ENCODE measurements around the gene YAP1. TPM values are rescaled to one million over a fixed set of nuclear protein-coding genes. Genes with fewer than 3 reads are reported as not detected.

The YAP1 gene
- total RNA-seq, 2 donors from 2014 or later = 26.0 to 38.9 TPM

DNA sequence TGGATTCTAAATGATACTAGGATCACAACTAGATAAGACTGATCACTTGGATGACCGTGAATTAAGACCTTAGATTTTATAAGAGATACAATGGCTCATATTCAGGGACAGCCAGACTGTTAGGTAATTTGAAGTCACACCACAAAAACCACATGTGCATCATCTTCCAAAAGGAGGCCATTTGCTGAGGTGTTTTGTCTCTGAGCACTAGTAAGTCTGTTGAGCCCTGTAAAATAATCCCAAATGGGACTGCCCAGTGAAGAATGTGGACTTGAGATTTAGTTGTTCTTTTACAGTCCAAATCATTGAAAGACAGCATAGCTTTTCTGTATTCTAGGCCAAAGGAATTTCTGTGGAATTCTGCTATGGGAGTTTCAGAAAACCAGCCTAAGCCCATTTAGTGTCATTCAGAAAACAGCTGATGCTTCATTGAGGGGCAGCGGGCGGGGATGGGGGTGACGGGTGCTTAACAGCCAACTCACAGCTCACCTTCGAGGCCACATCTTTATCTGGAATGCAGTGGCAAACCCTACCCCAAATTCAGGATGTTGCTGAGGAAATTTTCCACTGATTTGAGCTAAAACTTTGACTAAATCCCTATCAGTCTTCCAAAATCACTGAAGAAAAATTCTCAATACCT, 127.0 kb downstream of the YAP1 start:
- 83 to 85% methylated on average over 5 of the region's 5 CpGs for WGBS, 2 donors
- intact Hi-C loops (cut with DNase I) = no loop called here
- Histone ChIP-seq H3K4me1 (peaks cover 2% of the 10 kb centered on the region), H3K27ac (no peak overlapping the region), H3K9me3 (no peaks in the 10 kb centered on the region), H3K4me3 (no peak overlapping the region), H3K36me3 (replicated peaks in 1 of 2; ENCODE audit: insufficient read depth in 1 of 2, low read depth in 2 of 2) (peaks cover 0 to 4% of the 10 kb centered on the region in 2 donors), H3K27me3 (no peaks in the 10 kb centered on the region)
- TF ChIP-seq CTCF (IDR thresholded peaks at IDR 0.05) (no peak), POLR2A (IDR thresholded peaks at IDR 0.05) (no peak)
- ATAC-seq = no peak
- DNase-seq = no peak

DNA sequence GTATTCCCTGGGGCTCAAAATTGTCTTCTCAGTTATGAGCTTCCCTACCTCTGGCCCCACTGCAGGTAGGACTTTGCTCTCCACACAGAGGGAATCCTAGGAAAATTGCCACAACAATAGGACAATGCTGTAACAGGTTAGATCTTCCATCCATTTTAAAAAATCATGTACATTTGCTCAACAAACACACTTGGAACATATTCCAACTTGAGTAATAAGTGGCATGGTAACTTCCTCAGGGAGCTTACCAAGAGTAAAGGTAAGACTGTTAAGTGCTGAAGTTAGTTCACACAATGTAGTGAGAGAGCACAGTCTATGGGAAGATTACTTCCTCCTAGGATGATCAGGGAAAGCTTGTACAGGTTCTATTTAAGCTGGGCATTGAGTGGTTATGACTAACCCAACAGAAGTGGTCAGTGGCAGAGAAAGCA, 128.2 kb downstream of the YAP1 start:
- intact Hi-C loops (cut with DNase I) = no loop called here
- H3K4me3 ChIP-seq = no peak overlapping the region
- ATAC-seq = no peak

DNA sequence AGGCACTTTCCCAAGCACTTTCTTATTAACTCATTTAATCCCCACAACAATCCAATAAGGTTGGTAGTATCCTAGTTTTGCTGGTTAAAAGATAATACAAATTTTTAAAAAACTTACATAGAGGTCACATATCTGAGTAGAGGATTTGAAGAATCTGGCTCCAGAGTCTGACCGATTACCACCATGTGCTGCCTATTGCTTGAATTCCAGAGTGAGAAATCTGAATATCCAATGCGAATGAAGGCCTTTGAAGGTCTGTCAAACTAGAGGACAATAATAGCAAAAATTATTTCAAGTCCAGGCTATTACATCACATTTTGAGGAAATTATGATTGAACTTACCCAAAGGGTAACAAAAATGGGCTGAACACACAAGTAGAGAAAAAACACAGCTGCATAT, 129.2 kb downstream of the YAP1 start:
- no peak overlapping the region for H3K27ac ChIP-seq
- TF ChIP-seq POLR2A (IDR thresholded peaks at IDR 0.05) (no peak), CTCF (IDR thresholded peaks at IDR 0.05) (no peak)
- WGBS, 2 donors = 97 to 98% methylated on average over 2 of the region's 2 CpGs

More for the DNA sequence above, 128.2 kb downstream of the YAP1 start:
- Histone ChIP-seq H3K27me3 (no peaks in the 10 kb centered on the region), H3K4me1 (peaks cover 5% of the 10 kb centered on the region), H3K27ac (no peak overlapping the region), H3K9me3 (no peaks in the 10 kb centered on the region), H3K36me3 (replicated peaks in 1 of 2; ENCODE audit: insufficient read depth in 1 of 2, low read depth in 2 of 2) (peaks cover 0 to 4% of the 10 kb centered on the region in 2 donors)
- no peak for TF ChIP-seq CTCF (IDR thresholded peaks at IDR 0.05)
- no peak for TF ChIP-seq POLR2A (IDR thresholded peaks at IDR 0.05)
- DNase-seq = no peak

DNA sequence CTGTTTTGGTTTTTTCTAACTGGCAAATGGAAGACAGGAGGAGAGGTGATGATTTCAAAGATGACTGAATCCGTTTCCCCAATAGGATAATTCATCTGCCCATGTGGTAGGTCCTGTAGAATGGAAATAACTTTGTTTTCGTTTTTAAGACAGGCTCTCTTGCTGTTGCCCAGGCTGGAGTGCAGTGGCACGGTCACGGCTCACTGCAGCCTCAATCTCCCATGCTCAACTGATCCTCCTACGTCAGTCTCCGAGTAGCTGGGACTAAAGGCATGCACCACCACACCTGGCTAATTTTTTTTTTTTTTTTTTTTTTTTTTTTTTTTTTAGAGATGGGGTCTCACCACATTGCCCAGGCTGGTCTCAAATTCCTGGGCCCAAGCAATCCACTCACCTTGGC, 129.7 kb downstream of the YAP1 start:
- intact Hi-C loops (cut with DNase I) = no loop called here
- TF ChIP-seq CTCF (IDR thresholded peaks at IDR 0.05) = no peak
- TF ChIP-seq POLR2A (IDR thresholded peaks at IDR 0.05) = no peak
- H3K36me3 ChIP-seq (replicated peaks in 1 of 2; ENCODE audit: insufficient read depth in 1 of 2, low read depth in 2 of 2) = no peaks in the 10 kb centered on the region
- DNase-seq = no peak
- no peak overlapping the region for H3K27ac ChIP-seq
- 92 to 93% methylated on average over 6 of the region's 6 CpGs for WGBS, 2 donors
- H3K4me1 ChIP-seq = peaks cover 5% of the 10 kb centered on the region
- no peak for ATAC-seq
- no peaks in the 10 kb centered on the region for H3K27me3 ChIP-seq
- no peak overlapping the region for H3K4me3 ChIP-seq
- H3K9me3 ChIP-seq = no peaks in the 10 kb centered on the region

More for the DNA sequence above, 129.2 kb downstream of the YAP1 start:
- no peak for DNase-seq
- intact Hi-C loops (cut with DNase I) = no loop called here
- H3K4me1 ChIP-seq = peaks cover 5% of the 10 kb centered on the region
- H3K27me3 ChIP-seq = no peaks in the 10 kb centered on the region
- no peak overlapping the region for H3K4me3 ChIP-seq
- ATAC-seq = no peak
- no peaks in the 10 kb centered on the region for H3K9me3 ChIP-seq
- peaks cover 0 to 3% of the 10 kb centered on the region in 2 donors for H3K36me3 ChIP-seq (replicated peaks in 1 of 2; ENCODE audit: insufficient read depth in 1 of 2, low read depth in 2 of 2)

DNA sequence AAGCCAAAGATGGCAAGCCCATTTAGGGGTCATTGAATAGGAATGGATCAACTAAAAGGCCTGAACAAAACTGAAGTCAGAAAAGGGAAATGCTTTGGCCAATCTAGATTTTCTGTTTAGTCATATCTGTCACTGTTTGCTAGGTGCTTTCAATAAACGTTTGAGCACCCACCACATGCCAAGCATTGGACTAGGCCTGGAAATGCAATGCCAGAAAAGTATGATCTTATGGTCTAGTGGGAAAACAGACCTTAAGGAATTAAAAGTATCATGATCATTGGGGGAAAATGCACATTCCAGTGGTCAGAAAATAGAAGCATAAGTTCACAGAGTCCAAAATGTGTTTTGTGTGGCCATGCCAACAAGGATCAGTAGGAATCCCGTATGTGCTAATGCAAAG, 130.3 kb downstream of the YAP1 start:
- Histone ChIP-seq H3K4me3 (no peak overlapping the region), H3K27me3 (no peaks in the 10 kb centered on the region), H3K36me3 (replicated peaks in 1 of 2; ENCODE audit: insufficient read depth in 1 of 2, low read depth in 2 of 2) (no peaks in the 10 kb centered on the region), H3K4me1 (peaks cover 5% of the 10 kb centered on the region), H3K27ac (no peak overlapping the region), H3K9me3 (no peaks in the 10 kb centered on the region)
- intact Hi-C loops (cut with DNase I) = no loop called here
- TF ChIP-seq POLR2A (IDR thresholded peaks at IDR 0.05) (no peak), CTCF (IDR thresholded peaks at IDR 0.05) (no peak)
- ATAC-seq (no peak), DNase-seq (no peak)
- 45 to 46% methylated on average over 2 of the region's 2 CpGs for WGBS, 2 donors

Measured in body of pancreas (tissue), 4 donors.